Ishikawa (cell line): ENCODE data around the gene ZBED4.

Source experiments
- CEBPB ChIP-seq: IDR thresholded peaks from 2 replicates; pipeline ENCODE4 v1.6.1; 2012
- CREB1 ChIP-seq: IDR thresholded peaks from 2 replicates; pipeline ENCODE4 v1.6.1; 2012; ENCODE audit warnings: low read depth
- EGR1 ChIP-seq: IDR thresholded peaks from 2 replicates; pipeline ENCODE4 v1.6.1; 2012
- EP300 ChIP-seq: IDR thresholded peaks from 2 replicates; pipeline ENCODE4 v1.6.1; 2012; ENCODE audit warnings: borderline replicate concordance
- FOXM1 ChIP-seq: IDR thresholded peaks from 2 replicates; pipeline ENCODE4 v1.6.1; 2012; ENCODE audit warnings: low read depth, borderline replicate concordance
- NFIC ChIP-seq: IDR thresholded peaks from 2 replicates; pipeline ENCODE4 v1.6.1; 2012
- RAD21 ChIP-seq: IDR thresholded peaks from 2 replicates; pipeline ENCODE4 v1.6.1; 2012; ENCODE audit warnings: low read depth
- TAF1 ChIP-seq: IDR thresholded peaks from 2 replicates; pipeline ENCODE4 v1.6.1; 2012; ENCODE audit warnings: low read depth, mild to moderate bottlenecking
- TCF12 ChIP-seq: IDR thresholded peaks from 2 replicates; pipeline ENCODE4 v1.6.1; 2012; ENCODE audit warnings: low read depth
- TEAD4 ChIP-seq: IDR thresholded peaks from 2 replicates; pipeline ENCODE4 v1.6.1; 2012
- YY1 ChIP-seq: IDR thresholded peaks from 2 replicates; pipeline ENCODE4 v1.6.1; 2012; ENCODE audit warnings: low read depth
- ZBTB7A ChIP-seq: IDR thresholded peaks from 2 replicates; pipeline ENCODE4 v1.6.1; 2012; ENCODE audit warnings: low read depth
- TF ChIP-seq, protein P1 (sequence below): IDR thresholded peaks from 2 replicates; pipeline ENCODE4 v1.6.1; 2012
- TF ChIP-seq, protein P2 (sequence below): IDR thresholded peaks from 2 replicates; pipeline ENCODE4 v1.6.1; 2012; ENCODE audit warnings: low read depth, mild to moderate bottlenecking
- TF ChIP-seq, protein P3 (sequence below): IDR thresholded peaks from 2 replicates; pipeline ENCODE4 v1.6.1; 2012

ZBED4 gene

DNA sequence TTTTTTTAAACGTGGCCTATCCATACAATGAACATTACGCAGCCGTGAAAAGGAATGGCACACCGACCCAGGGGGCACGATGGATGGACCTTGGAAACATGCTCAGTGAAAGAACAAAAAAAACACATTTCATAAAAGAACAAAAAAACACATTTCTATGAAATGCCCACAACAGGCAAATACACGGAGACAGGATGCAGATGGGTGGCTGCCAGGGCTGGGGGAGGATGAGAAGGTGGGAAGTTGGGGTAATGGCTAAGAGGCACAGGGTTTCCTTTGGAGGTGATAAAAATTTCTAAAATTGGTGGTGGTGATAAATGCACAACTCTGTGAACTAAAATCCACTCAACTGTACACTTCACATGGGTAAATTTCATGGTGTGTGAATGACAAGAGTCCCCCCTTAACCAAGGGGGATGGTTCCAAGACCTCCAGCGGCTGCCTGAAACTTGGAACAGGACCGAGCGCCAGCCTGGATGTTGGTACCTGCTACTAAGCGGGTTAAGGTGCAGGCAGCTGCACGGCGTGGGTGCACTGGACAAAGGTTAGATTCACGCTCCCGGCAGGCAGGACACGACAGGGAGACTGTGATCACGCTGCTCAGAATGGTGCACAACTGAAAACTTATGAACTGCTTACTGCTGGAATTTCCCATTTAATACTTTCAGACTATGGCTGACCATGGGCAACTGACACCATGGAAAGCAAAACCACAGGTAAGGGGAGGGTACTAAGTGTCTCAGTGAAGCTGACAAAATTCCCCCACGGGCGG, 42.4 kb upstream of the ZBED4 start:
- TF ChIP-seq YY1 (no peak), EP300 (no peak)

DNA sequence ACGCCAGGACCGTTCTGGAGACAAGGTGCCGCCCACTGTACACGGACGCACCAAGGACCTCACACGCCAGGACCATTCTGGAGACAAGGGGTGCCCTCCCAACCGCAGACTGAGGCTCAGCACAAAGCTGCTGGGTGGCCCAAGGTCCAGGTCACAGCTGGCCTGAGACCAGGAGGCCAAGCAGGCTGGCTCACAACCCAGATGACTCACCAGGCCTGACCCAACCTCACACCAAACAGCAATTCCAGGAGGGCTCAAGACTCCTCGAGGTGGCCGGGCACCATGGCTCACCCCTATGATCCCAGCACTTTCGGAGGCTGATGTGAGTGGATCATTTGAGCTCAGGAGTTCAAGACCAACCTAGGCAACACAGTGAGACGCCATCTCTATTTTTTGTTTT, 40.8 kb upstream of the ZBED4 start:
- TF ChIP-seq CEBPB (no peak), CREB1 (no peak), YY1 (no peak)

DNA sequence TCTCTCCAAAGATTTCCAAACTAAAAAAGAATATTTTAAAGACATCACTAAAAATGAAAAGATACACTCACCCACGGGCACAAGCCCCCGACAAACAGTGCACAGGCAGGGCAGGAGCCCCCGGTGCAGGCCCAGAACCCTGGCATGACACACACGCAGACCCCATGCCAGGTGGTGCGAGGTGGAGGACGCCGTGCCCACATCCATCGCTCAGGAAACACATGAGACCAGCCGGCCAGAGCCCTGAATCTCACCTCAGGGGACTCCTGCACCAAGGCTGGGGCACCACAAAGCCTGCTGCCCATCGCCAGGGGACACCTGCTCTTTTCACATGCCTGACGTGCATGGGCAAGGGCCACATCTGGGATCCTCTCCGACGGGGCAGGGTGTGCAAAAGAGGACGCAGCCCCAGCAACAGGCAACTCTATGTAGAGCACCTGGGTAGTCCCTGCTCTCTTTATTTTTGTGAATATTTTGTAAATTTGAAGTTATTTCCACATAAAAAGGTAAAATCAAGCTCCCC, 39.4 kb upstream of the ZBED4 start:
- no peak for TF ChIP-seq TAF1

DNA sequence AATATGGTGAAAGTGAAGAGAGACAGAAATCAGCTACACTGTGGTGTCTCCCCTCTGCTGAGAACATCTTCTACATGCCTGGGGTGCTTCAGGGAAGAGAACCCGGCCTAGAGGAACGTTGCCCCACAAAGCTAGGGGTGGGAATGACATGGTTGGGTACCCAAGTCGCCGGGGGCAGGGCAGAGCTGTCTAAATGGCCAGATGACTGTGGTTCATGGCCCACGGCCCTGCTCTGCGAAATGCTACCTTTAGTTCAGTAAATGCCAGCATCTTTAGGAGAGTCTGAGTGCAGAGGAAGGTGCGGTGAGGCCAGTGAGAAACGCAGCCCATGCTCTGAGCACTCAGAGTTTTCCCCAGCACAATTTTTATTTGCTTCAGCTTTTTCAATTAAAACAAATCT, 38.8 kb upstream of the ZBED4 start:
- no peak for TF ChIP-seq EP300
- TF ChIP-seq NFIC: no peak
- no peak for TF ChIP-seq ZBTB7A
- no peak for TF ChIP-seq TAF1
- no peak for TF ChIP-seq FOXM1
- TF ChIP-seq, protein P1, sequence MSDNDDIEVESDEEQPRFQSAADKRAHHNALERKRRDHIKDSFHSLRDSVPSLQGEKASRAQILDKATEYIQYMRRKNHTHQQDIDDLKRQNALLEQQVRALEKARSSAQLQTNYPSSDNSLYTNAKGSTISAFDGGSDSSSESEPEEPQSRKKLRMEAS: no peak

DNA sequence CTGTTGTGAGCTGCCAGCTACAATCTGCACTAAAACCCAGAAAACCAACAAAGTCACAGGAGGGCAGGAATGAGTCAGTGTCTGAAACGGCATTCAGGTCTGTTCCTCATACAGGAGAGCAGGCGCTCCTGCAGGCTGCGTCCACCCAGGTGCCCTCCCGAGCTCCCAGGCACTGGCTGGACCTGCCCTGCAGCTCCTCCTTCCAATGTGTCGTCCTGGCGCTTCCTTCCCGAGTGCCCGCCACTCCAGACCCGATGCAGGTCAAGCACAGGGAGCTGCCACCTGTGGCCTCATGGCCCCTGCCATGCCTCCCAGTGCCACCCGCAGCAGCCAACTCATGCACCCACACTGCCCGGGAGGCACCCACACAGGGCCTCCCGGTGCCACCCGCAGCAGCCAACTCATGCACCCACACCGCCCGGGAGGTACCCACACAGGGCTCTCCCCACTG, 38.0 kb upstream of the ZBED4 start:
- no peak for TF ChIP-seq EGR1
- no peak for TF ChIP-seq RAD21

DNA sequence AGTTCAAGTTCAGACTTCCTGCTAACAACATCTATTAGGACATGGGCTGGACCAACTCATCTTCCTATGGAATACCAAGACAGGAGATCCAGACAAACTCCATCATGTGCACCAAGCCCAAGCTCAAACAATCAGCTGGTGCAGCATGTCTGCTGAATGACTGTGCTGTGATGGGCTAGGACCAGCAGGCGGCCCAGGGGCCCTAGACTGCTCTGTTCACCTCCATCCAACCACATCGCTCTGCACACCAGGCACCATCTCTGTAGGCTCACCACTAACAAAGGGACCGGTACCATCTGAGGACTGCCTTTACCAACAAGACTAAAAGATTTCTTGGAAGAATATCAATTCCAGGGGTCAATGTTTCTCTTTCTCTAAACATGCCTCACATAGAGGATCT, 36.3 kb upstream of the ZBED4 start:
- TF ChIP-seq TCF12 (no peak), EGR1 (no peak), NFIC (no peak), TAF1 (no peak), RAD21 (no peak), TEAD4 (no peak), ZBTB7A (no peak), YY1 (no peak), CREB1 (no peak), EP300 (no peak), FOXM1 (no peak), CEBPB (no peak)
- TF ChIP-seq, protein P2, sequence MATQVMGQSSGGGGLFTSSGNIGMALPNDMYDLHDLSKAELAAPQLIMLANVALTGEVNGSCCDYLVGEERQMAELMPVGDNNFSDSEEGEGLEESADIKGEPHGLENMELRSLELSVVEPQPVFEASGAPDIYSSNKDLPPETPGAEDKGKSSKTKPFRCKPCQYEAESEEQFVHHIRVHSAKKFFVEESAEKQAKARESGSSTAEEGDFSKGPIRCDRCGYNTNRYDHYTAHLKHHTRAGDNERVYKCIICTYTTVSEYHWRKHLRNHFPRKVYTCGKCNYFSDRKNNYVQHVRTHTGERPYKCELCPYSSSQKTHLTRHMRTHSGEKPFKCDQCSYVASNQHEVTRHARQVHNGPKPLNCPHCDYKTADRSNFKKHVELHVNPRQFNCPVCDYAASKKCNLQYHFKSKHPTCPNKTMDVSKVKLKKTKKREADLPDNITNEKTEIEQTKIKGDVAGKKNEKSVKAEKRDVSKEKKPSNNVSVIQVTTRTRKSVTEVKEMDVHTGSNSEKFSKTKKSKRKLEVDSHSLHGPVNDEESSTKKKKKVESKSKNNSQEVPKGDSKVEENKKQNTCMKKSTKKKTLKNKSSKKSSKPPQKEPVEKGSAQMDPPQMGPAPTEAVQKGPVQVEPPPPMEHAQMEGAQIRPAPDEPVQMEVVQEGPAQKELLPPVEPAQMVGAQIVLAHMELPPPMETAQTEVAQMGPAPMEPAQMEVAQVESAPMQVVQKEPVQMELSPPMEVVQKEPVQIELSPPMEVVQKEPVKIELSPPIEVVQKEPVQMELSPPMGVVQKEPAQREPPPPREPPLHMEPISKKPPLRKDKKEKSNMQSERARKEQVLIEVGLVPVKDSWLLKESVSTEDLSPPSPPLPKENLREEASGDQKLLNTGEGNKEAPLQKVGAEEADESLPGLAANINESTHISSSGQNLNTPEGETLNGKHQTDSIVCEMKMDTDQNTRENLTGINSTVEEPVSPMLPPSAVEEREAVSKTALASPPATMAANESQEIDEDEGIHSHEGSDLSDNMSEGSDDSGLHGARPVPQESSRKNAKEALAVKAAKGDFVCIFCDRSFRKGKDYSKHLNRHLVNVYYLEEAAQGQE: no peak
- TF ChIP-seq, protein P1: no peak
- TF ChIP-seq, protein P3, sequence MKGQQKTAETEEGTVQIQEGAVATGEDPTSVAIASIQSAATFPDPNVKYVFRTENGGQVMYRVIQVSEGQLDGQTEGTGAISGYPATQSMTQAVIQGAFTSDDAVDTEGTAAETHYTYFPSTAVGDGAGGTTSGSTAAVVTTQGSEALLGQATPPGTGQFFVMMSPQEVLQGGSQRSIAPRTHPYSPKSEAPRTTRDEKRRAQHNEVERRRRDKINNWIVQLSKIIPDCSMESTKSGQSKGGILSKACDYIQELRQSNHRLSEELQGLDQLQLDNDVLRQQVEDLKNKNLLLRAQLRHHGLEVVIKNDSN: no peak

DNA sequence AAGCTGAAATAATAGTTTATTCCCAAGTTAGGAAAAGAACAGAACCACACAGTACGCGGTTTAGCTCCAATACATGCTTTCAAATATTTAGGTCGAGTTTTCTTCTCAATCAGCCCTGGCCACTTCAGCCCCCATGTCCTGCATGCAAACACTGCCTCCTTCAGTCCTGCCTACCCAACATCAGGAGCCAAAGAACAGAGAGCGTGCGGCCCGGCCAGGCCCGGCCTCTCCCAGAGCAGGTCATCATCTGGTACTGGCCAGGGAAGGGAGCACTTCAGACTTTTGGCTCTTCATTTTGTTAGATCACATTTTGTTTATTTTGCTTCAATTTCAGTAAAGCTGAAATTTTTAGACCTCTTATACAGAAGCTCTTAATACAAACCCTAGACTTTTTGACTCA, 32.7 kb upstream of the ZBED4 start:
- TF ChIP-seq NFIC (no peak), TEAD4 (no peak), CEBPB (no peak), TAF1 (no peak), EP300 (no peak), FOXM1 (no peak), EGR1 (no peak), RAD21 (no peak), ZBTB7A (no peak), YY1 (no peak), TCF12 (no peak), CREB1 (no peak)
- TF ChIP-seq, protein P3: no peak
- TF ChIP-seq, protein P1: no peak
- TF ChIP-seq, protein P2: no peak
